Measurements from ENCODE around the gene BCL2L1. TPM values are rescaled to one million over a fixed set of nuclear protein-coding genes. Genes with fewer than 3 reads are reported as not detected.
A peak's percentile ranks its signal among the peaks of the same experiment; 100 is the strongest.

Gene BCL2L1
- 100 to 1,000 TPM; 105 to 138 (median 119) TPM for total RNA-seq

DNA sequence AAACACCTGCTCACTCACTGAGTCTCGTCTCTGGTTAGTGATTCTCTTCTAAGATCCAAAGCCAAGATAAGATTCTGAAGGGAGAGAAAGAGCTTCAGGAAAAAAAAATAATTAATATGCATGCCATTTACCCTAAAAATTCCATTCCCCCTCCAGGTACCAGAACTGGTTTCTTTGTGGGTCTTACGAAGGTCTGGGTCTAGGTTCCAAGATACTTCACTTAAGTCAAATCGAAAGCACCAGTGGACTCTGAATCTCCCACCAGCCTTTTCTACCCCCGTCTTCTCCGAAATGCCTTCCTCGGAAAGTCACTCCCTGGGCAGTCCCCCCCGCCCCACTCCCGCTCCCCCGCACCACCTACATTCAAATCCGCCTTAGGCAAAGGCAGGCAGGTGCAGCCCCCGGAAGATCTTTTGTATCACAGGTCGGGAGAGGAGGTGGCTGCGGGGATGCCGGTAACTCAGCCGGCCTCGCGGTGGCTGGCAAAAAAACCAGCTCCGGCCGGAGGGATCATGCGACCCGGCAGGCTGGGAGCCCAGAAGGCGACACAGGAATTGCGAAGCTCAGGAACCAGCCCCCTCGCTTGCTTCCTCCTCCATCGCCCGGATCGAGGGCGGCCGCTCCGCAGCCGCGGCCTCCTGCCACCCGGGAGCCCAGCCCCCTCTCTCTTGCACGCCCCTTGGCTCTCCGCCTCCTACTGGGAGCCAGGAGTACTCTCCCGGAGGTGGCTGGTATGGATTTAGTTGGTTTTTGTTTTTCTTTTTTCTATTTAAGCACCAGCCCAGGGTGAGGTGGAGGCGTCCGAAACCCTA, at the start of gene BCL2L1:
TSS of gene BCL2L1 (minus strand) at position 612 of the 812 bp plus-strand sequence. CDS start 650 bp downstream, outside the sequence.
- DNase-seq (ENCODE audit: low spot score in 2 of 2), result peak; percentile 74 to 77
- Histone ChIP-seq H3K27ac (peak within 1 kb of the TSS; percentile 98 to 100 (median 100)), H3K4me1 (peaks cover 0 to 39% (median 24%) of the 10 kb centered on the region in 4 donors), H3K9me3 (no peaks in the 10 kb centered on the region), H3K36me3 (peaks cover 0 to 32% (median 0%) of the 10 kb centered on the region in 3 donors), H3K4me3 (peak within 1 kb of the TSS; percentile 75 to 90 (median 82)), H3K27me3 (no peaks in the 10 kb centered on the region)
- peak; percentile 38 to 85 for TF ChIP-seq EP300 (IDR thresholded peaks at IDR 0.05)
- TF ChIP-seq POLR2A (IDR thresholded peaks at IDR 0.05), result peak; percentile 67 to 75
- TF ChIP-seq, protein P1, sequence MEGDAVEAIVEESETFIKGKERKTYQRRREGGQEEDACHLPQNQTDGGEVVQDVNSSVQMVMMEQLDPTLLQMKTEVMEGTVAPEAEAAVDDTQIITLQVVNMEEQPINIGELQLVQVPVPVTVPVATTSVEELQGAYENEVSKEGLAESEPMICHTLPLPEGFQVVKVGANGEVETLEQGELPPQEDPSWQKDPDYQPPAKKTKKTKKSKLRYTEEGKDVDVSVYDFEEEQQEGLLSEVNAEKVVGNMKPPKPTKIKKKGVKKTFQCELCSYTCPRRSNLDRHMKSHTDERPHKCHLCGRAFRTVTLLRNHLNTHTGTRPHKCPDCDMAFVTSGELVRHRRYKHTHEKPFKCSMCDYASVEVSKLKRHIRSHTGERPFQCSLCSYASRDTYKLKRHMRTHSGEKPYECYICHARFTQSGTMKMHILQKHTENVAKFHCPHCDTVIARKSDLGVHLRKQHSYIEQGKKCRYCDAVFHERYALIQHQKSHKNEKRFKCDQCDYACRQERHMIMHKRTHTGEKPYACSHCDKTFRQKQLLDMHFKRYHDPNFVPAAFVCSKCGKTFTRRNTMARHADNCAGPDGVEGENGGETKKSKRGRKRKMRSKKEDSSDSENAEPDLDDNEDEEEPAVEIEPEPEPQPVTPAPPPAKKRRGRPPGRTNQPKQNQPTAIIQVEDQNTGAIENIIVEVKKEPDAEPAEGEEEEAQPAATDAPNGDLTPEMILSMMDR (IDR thresholded peaks at IDR 0.05), result peak; percentile 49 to 91 (median 71)
- 0 to 1% methylated on average over 35 to 38 of the region's 38 CpGs for WGBS, 2 donors

DNA sequence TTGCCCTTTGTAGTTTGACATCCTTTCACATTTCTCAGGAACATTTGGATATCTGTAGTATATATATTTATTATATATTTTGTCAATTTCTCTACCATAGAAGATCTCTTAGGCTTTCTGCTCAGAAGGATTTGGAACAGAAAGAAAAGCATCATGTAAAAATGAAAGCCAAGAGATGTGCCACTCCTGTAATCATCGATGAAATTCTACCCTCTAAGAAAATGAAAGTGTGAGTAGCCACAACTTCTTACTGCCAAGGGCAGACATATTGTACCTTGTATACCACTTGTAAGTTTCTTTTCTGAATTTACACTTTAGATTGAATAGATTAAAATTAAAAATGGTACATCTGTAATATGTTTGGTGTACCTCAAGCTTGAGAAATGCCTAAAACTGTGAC, 47.6 kb upstream of the BCL2L1 start:
- TF ChIP-seq POLR2A (IDR thresholded peaks at IDR 0.05) (no peak), EP300 (IDR thresholded peaks at IDR 0.05) (no peak)
- TF ChIP-seq, protein P1 (IDR thresholded peaks at IDR 0.05), result no peak
- 51 to 70% methylated on average over 1 of the region's 1 CpG for whole genome bisulfite sequencing, 2 donors
- Histone ChIP-seq H3K9me3 (no peaks in the 10 kb centered on the region), H3K4me1 (no peaks in the 10 kb centered on the region), H3K27me3 (no peaks in the 10 kb centered on the region), H3K27ac (no peak overlapping the region), H3K4me3 (no peak overlapping the region), H3K36me3 (no peaks in the 10 kb centered on the region)
- no peak for DNase-seq (ENCODE audit: low spot score in 2 of 2)

DNA sequence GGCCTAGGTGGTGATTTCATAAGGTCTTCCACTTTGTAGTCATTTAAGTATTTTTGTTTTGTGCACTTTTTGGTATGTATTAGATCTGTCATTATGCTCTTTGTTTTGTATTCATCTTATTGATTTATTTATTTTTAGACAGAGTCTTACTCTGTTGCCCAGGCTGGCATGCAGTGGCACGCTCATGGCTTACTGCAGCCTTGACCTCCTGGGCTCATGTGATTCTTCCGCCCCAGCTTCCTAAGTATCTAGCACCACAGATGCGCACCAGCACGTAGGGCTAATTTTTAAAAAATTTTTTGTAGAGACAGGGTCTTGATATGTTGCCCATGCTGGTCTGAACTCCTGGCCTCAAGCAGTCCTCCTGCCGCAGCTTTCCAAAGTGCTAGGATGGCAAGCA, 47.0 kb upstream of the BCL2L1 start:
- DNase-seq (ENCODE audit: low spot score in 2 of 2), result no peak
- Histone ChIP-seq H3K9me3 (no peaks in the 10 kb centered on the region), H3K4me1 (no peaks in the 10 kb centered on the region), H3K27me3 (no peaks in the 10 kb centered on the region), H3K36me3 (no peaks in the 10 kb centered on the region), H3K27ac (no peak overlapping the region), H3K4me3 (no peak overlapping the region)
- WGBS, 2 donors, result 90% methylated on average over 5 of the region's 5 CpGs
- no peak for TF ChIP-seq POLR2A (IDR thresholded peaks at IDR 0.05)
- TF ChIP-seq, protein P1 (IDR thresholded peaks at IDR 0.05), result no peak
- no peak for TF ChIP-seq EP300 (IDR thresholded peaks at IDR 0.05)

DNA sequence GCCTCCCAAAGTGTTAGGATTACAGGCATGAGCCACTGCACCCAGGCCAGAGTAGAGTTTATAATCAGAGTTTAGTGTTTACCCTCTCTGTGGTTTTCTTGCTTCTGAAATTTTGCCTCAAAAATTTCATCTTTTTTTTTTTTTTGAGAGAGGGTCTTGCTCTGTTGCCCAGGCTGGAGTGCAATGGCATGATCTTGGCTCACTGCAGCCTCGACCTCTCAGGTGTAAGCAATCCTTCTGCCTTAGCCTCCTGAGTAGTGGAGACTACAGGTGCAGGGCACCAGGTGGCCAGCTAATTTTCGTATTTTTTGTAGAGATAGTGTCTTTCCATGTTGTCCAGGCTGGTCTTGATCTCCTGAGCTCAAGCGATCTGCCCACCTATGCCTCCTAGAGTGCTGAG, 45.1 kb upstream of the BCL2L1 start:
- H3K36me3 ChIP-seq, result no peaks in the 10 kb centered on the region
- WGBS, 2 donors, result 100% methylated on average over 3 of the region's 3 CpGs
- no peaks in the 10 kb centered on the region for H3K9me3 ChIP-seq
- TF ChIP-seq EP300 (IDR thresholded peaks at IDR 0.05) (no peak), POLR2A (IDR thresholded peaks at IDR 0.05) (no peak)
- TF ChIP-seq, protein P1 (IDR thresholded peaks at IDR 0.05), result no peak
- no peaks in the 10 kb centered on the region for H3K4me1 ChIP-seq
- H3K4me3 ChIP-seq, result no peak overlapping the region
- no peak for DNase-seq (ENCODE audit: low spot score in 2 of 2)
- no peak overlapping the region for H3K27ac ChIP-seq
- no peaks in the 10 kb centered on the region for H3K27me3 ChIP-seq

DNA sequence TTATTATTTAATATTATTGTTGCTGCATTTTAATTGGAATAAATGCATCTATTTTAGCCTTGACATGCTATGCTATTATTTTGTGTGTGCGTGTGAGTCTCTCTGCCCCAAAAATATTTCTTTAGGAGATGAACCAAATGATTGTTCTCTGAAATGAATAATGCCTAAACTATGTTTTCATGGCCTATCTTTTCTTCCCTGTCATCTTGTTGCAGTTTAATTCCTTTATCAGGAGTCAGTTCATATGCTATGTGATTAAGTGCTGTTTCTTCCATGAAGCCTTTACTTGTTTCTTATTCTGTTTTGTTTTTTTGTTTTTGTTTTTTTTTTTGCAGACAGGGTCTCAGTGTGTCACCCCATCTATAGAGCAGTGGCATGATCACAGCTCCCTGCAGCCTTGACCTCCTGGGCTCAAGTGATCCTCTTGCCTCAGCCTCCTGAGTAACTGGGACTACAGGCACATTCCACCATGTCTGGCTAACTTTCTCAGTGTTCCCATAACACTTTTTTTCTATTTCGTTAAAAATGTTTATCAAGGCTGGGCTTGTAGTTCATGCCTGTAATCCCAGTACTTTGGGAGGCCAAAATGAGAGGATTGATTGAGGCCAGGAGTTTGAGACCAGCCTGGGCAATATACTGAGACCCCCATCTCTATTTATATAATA, 42.1 kb upstream of the BCL2L1 start:
- H3K9me3 ChIP-seq, result no peaks in the 10 kb centered on the region
- TF ChIP-seq EP300 (IDR thresholded peaks at IDR 0.05) (no peak), POLR2A (IDR thresholded peaks at IDR 0.05) (no peak)
- TF ChIP-seq, protein P1 (IDR thresholded peaks at IDR 0.05), result no peak
- H3K4me3 ChIP-seq, result no peak overlapping the region
- whole genome bisulfite sequencing, 2 donors, result 55 to 58% methylated on average over 2 of the region's 2 CpGs
- no peaks in the 10 kb centered on the region for H3K27me3 ChIP-seq
- H3K36me3 ChIP-seq, result no peaks in the 10 kb centered on the region
- no peaks in the 10 kb centered on the region for H3K4me1 ChIP-seq
- H3K27ac ChIP-seq, result no peak overlapping the region
- DNase-seq (ENCODE audit: low spot score in 2 of 2), result no peak

All from tibial nerve (tissue), 4 donors.